IMR-90 (cell line): ENCODE data around the gene NDUFS7. TPM values are rescaled to one million over a fixed set of nuclear protein-coding genes. Genes with fewer than 3 reads are reported as not detected.

ENCODE experiments used
- ATAC-seq: fragments of 200-7000 bp; cut with Tn5 transposase; 2 replicates; pipeline ENCODE4 v1.9.1; 2020; ENCODE audit warnings: low read depth, mild to moderate bottlenecking, moderate library complexity
- BruUV-seq: library from RNA; stranded (reverse); fragments of 400-500 nt; replicated peaks from 2 replicates; lab custom pipeline; 2021; lab: Mats Ljungman, UMichigan
- CTCF ChIA-PET: fragments of 300-600 bp; formaldehyde crosslinking; extraction: SDS; loops from one replicate; lab custom pipeline; 2021; ENCODE audit warnings: antibody characterized with exemption; lab: Yijun Ruan, JAX
- POLR2A ChIA-PET: fragments of 300-600 bp; sonication (Branson Sonifier 250); formaldehyde crosslinking; loops from one replicate; lab custom pipeline; 2022; ENCODE audit warnings: antibody characterized with exemption; ENCODE audit not compliant: unreplicated experiment; lab: Charles Lee
- DNase-seq: peaks from one replicate; pipeline ENCODE4 v3.0.0; 2013
- H2AFZ ChIP-seq: replicated peaks from 2 replicates; pipeline ENCODE3; 2013; ENCODE audit warnings: low read length, mild to moderate bottlenecking; ENCODE audit not compliant: poor library complexity
- H2AK5ac ChIP-seq: 2 replicates; pipeline ENCODE4 v1.6.1; 2013; ENCODE audit warnings: low read depth, low read length, inconsistent platforms
- H2AK9ac ChIP-seq: replicated peaks from 2 replicates; pipeline ENCODE3; 2013; ENCODE audit warnings: mild to moderate bottlenecking, low read depth, low read length, moderate library complexity; ENCODE audit not compliant: poor library complexity
- H2BK120ac ChIP-seq: 2 replicates; pipeline ENCODE4 v1.6.1; 2013; ENCODE audit warnings: low read depth, low read length, inconsistent platforms
- H2BK15ac ChIP-seq: 3 replicates; pipeline ENCODE4 v1.6.1; 2013; ENCODE audit warnings: low read depth, low read length, inconsistent platforms
- H2BK20ac ChIP-seq: 2 replicates; pipeline ENCODE4 v1.6.1; 2013; ENCODE audit warnings: low read depth, mild to moderate bottlenecking, inconsistent platforms, low read length, moderate library complexity
- H2BK5ac ChIP-seq: 2 replicates; pipeline ENCODE4 v1.6.1; 2013; ENCODE audit warnings: mild to moderate bottlenecking, low read depth, low read length, inconsistent platforms; ENCODE audit not compliant: poor library complexity, severe bottlenecking
- H3K14ac ChIP-seq: replicated peaks from 2 replicates; pipeline ENCODE4 v1.6.1; 2013; ENCODE audit warnings: low read depth, low read length, inconsistent platforms
- H3K18ac ChIP-seq: 2 replicates; pipeline ENCODE4 v1.6.1; 2013; ENCODE audit warnings: low read depth, low read length, control low read depth
- H3K23ac ChIP-seq: 2 replicates; pipeline ENCODE4 v1.6.1; 2013; ENCODE audit warnings: low read depth, low read length, inconsistent platforms
- H3K27ac ChIP-seq: 2 replicates; pipeline ENCODE4 v1.5.1; 2013; ENCODE audit warnings: mild to moderate bottlenecking, control low read depth, low read length; ENCODE audit not compliant: insufficient read depth
- H3K27me3 ChIP-seq: 2 replicates; pipeline ENCODE4 v1.6.1; 2013; ENCODE audit warnings: low read length; ENCODE audit not compliant: control insufficient read depth, insufficient read depth
- H3K36me3 ChIP-seq: 2 replicates; pipeline ENCODE4 v1.6.1; 2013; ENCODE audit warnings: low read length, mixed read lengths; ENCODE audit not compliant: control insufficient read depth, insufficient read depth
- H3K4ac ChIP-seq: 2 replicates; pipeline ENCODE4 v1.6.1; 2013; ENCODE audit warnings: low read depth, low read length, inconsistent platforms
- H3K4me1 ChIP-seq: 2 replicates; pipeline ENCODE4 v1.6.1; 2013; ENCODE audit warnings: low read length, mixed read lengths; ENCODE audit not compliant: control insufficient read depth, insufficient read depth
- H3K4me2 ChIP-seq: 2 replicates; pipeline ENCODE4 v1.6.1; 2013; ENCODE audit warnings: low read depth, mild to moderate bottlenecking, control low read depth, low read length, moderate library complexity
- H3K4me3 ChIP-seq: 2 replicates; pipeline ENCODE4 v1.5.1; 2013; ENCODE audit warnings: low read depth, mild to moderate bottlenecking, control low read depth, low read length, moderate library complexity; ENCODE audit not compliant: insufficient read depth
- H3K56ac ChIP-seq: 2 replicates; pipeline ENCODE4 v1.6.1; 2013; ENCODE audit warnings: low read length, inconsistent platforms; ENCODE audit not compliant: insufficient read depth; ENCODE audit errors: extremely low read depth
- H3K79me1 ChIP-seq, 2 experiments: 2 replicates each; pipeline ENCODE4 v1.6.1; 2013; ENCODE audit warnings: low read length in 2 of 2, inconsistent platforms in 1 of 2, low read depth in 1 of 2
- H3K9ac ChIP-seq: 2 replicates; pipeline ENCODE4 v1.6.1; 2013; ENCODE audit warnings: low read depth, low read length, control low read depth
- H3K9me1 ChIP-seq: 2 replicates; pipeline ENCODE4 v1.6.1; 2013; ENCODE audit warnings: low read length, inconsistent platforms; ENCODE audit not compliant: insufficient read depth
- H3K9me3 ChIP-seq: 2 replicates; pipeline ENCODE4 v1.6.1; 2013; ENCODE audit warnings: low read length; ENCODE audit not compliant: control insufficient read depth, insufficient read depth
- H4K20me1 ChIP-seq: 2 replicates; pipeline ENCODE4 v1.6.1; 2013; ENCODE audit warnings: low read length, inconsistent platforms; ENCODE audit not compliant: insufficient read depth
- H4K5ac ChIP-seq: 2 replicates; pipeline ENCODE4 v1.6.1; 2013; ENCODE audit warnings: mild to moderate bottlenecking, low read depth, low read length, control low read depth
- H4K8ac ChIP-seq, 2 experiments: 2 replicates each; pipeline ENCODE4 v1.6.1; 2013; ENCODE audit warnings: low read depth in 2 of 2, low read length in 2 of 2, control low read depth in 1 of 2, inconsistent platforms in 1 of 2
- H4K91ac ChIP-seq: 2 replicates; pipeline ENCODE4 v1.6.1; 2013; ENCODE audit warnings: low read depth, low read length, inconsistent platforms; ENCODE audit not compliant: insufficient read depth
- BHLHE40 ChIP-seq: fragments of 150-350 bp; IDR thresholded peaks from 2 replicates; pipeline ENCODE4 v1.6.1; 2016; ENCODE audit warnings: mild to moderate bottlenecking, low read depth, low read length
- CHD1 ChIP-seq: IDR thresholded peaks from 2 replicates; pipeline ENCODE4 v1.6.1; 2012; ENCODE audit warnings: low read depth, low read length, improper control_type of control experiment
- ELK1 ChIP-seq: fragments of 150-350 bp; IDR thresholded peaks from 2 replicates; pipeline ENCODE4 v1.6.1; 2016; ENCODE audit warnings: low read depth, mild to moderate bottlenecking, low read length, moderate library complexity, borderline replicate concordance
- MAZ ChIP-seq: IDR thresholded peaks from 2 replicates; pipeline ENCODE4 v1.6.1; 2012; ENCODE audit warnings: low read depth, mild to moderate bottlenecking, low read length, improper control_type of control experiment, moderate library complexity, borderline replicate concordance
- MXI1 ChIP-seq: IDR thresholded peaks from 2 replicates; pipeline ENCODE4 v1.6.1; 2012; ENCODE audit warnings: low read depth, mild to moderate bottlenecking, low read length, moderate library complexity, borderline replicate concordance
- NFE2L2 ChIP-seq: fragments of 150-350 bp; IDR thresholded peaks from 2 replicates; pipeline ENCODE4 v1.6.1; 2016; ENCODE audit warnings: low read depth, mild to moderate bottlenecking, low read length
- RCOR1 ChIP-seq: IDR thresholded peaks from 2 replicates; pipeline ENCODE4 v1.6.1; 2012; ENCODE audit warnings: mild to moderate bottlenecking, low read length, improper control_type of control experiment; ENCODE audit not compliant: insufficient replicate concordance
- RFX5 ChIP-seq: IDR thresholded peaks from 2 replicates; pipeline ENCODE4 v1.8.0; 2012; ENCODE audit warnings: low read depth, mild to moderate bottlenecking, low read length, moderate library complexity
- SMC3 ChIP-seq: fragments of 150-350 bp; IDR thresholded peaks from 2 replicates; pipeline ENCODE4 v1.6.1; 2016; ENCODE audit warnings: low read depth, mild to moderate bottlenecking, antibody characterized with exemption, low read length, moderate library complexity
- USF2 ChIP-seq: fragments of 150-350 bp; IDR thresholded peaks from 2 replicates; pipeline ENCODE4 v1.6.1; 2017; ENCODE audit warnings: mild to moderate bottlenecking, antibody characterized with exemption, low read length, low read depth
- WGBS, 2 experiments: methylation state at CpG; one replicate each; pipeline versions ENCODE4 v1.1.5 to v1.1.7; 2013; ENCODE audit warnings: missing lambda C conversion rate in 2 of 2; ENCODE audit not compliant: insufficient read length in 1 of 2; ENCODE audit errors: extremely low coverage in 2 of 2; 5-methylcytosine and 5-hydroxymethylcytosine counted together
- dilution Hi-C: fragments of 300-500 bp; cut with HindIII; formaldehyde crosslinking; loops from one replicate; pipeline ENCODE4 v1.14.3; 2018; ENCODE audit warnings: low sequenced_read_pairs; ENCODE audit not compliant: unreplicated experiment
- in situ Hi-C: fragments of 300-500 bp; cut with MboI; formaldehyde crosslinking; loops from 3 replicates; pipeline ENCODE4 v1.14.3; 2019; ENCODE audit warnings: low sequenced_read_pairs, inconsistent platforms, mixed read lengths
- intact Hi-C: fragments of 100-400 bp; cut with micrococcal nuclease; formaldehyde crosslinking; loops from 2 replicates; pipeline ENCODE4 v1.10.0; 2022
- polyA plus RNA-seq, 3 experiments: library from polyadenylated mRNA; depleted of rRNA; stranded (reverse); fragments of >200 nt; gene quantifications; 2 replicates each; pipeline ENCODE4 v1.2.3, GENCODE V29; 2012; ENCODE audit warnings: low replicate concordance in 1 of 3
- total RNA-seq: library from RNA; depleted of rRNA; stranded (reverse); fragments of >200 nt; gene quantifications from 2 replicates; pipeline ENCODE4 v1.2.3, GENCODE V29; 2012
- TF ChIP-seq, protein P1 (sequence below): conservative IDR thresholded peaks from 2 replicates; pipeline ENCODE4 v1.5.1; 2012; ENCODE audit warnings: mild to moderate bottlenecking, low read depth, low read length, improper control_type of control experiment

The NDUFS7 gene
- total and polyA plus RNA-seq, 2 of the 4 experiments (the other 2 are of a cell fraction), result 60.8 to 136 TPM

GRCh38 chr19:1370579-1371361 is 12.9 kb upstream of the NDUFS7 start:
- no peak overlapping the region for H3K14ac ChIP-seq
- H2BK15ac ChIP-seq, result no peak overlapping the region
- ATAC-seq (no peak), DNase-seq (no peak)
- H3K79me1 ChIP-seq, result peaks cover 2 to 14% of the 10 kb centered on the region in 2 experiments; a peak in 3 of 4 replicates
- no peak overlapping the region for H4K8ac ChIP-seq
- ChIA-PET POLR2A (no interaction called here), CTCF (no interaction called here)
- peaks cover 57% of the 10 kb centered on the region for H3K36me3 ChIP-seq
- H3K23ac ChIP-seq, result no peak overlapping the region
- H3K4me1 ChIP-seq, result peaks cover 9% of the 10 kb centered on the region
- no peak overlapping the region for H3K4me2 ChIP-seq
- H3K9me3 ChIP-seq, result no peaks in the 10 kb centered on the region
- dilution Hi-C loops (no loop called here), in situ Hi-C loops (no loop called here), intact Hi-C loops (no loop called here)
- no peak overlapping the region for H3K4ac ChIP-seq
- peak overlapping the region; percentile 23 for H2AFZ ChIP-seq
- no peak overlapping the region for H3K18ac ChIP-seq
- H3K56ac ChIP-seq, result no peak overlapping the region
- H3K4me3 ChIP-seq, result no peak overlapping the region
- no peak overlapping the region for H2BK5ac ChIP-seq
- no peak overlapping the region for H4K91ac ChIP-seq
- no peaks in the 10 kb centered on the region for H3K27me3 ChIP-seq
- no peak overlapping the region for H3K27ac ChIP-seq
- H2BK20ac ChIP-seq, result no peak overlapping the region
- H3K9me1 ChIP-seq, result peaks cover 3% of the 10 kb centered on the region; the same call in 1 of the 2 replicates
- H2BK120ac ChIP-seq, result no peak overlapping the region
- WGBS, 2 experiments, result 83% methylated on average over 44 of the region's 52 CpGs; no CpG with 5 or more reads in 1 of the 2 experiments
- TF ChIP-seq, protein P1, sequence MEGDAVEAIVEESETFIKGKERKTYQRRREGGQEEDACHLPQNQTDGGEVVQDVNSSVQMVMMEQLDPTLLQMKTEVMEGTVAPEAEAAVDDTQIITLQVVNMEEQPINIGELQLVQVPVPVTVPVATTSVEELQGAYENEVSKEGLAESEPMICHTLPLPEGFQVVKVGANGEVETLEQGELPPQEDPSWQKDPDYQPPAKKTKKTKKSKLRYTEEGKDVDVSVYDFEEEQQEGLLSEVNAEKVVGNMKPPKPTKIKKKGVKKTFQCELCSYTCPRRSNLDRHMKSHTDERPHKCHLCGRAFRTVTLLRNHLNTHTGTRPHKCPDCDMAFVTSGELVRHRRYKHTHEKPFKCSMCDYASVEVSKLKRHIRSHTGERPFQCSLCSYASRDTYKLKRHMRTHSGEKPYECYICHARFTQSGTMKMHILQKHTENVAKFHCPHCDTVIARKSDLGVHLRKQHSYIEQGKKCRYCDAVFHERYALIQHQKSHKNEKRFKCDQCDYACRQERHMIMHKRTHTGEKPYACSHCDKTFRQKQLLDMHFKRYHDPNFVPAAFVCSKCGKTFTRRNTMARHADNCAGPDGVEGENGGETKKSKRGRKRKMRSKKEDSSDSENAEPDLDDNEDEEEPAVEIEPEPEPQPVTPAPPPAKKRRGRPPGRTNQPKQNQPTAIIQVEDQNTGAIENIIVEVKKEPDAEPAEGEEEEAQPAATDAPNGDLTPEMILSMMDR, result no peak
- TF ChIP-seq BHLHE40 (no peak), SMC3 (no peak), MAZ (no peak), USF2 (no peak), ELK1 (no peak), NFE2L2 (no peak), RFX5 (no peak), RCOR1 (no peak), CHD1 (no peak), MXI1 (no peak)
- BruUV-seq, result no TSS peak
- no peak overlapping the region for H2AK5ac ChIP-seq
- no peak overlapping the region for H4K5ac ChIP-seq
- H4K20me1 ChIP-seq, result peaks cover 3% of the 10 kb centered on the region; the same call in 1 of the 2 replicates
- H2AK9ac ChIP-seq, result no peak overlapping the region
- no peak overlapping the region for H3K9ac ChIP-seq
